H1 (cell line): Measurements from ENCODE around the gene NFKBIZ. TPM values are rescaled to one million over a fixed set of nuclear protein-coding genes. Genes with fewer than 3 reads are reported as not detected.
"Not testable (repeated sequence)": the region's sequence is repeated elsewhere in the genome, so short reads cannot be mapped to it uniquely, and the experiment has no call there.

Experiments
- CTCF ChIA-PET: fragments of 300-600 bp; sonication (Branson Sonifier 250); formaldehyde crosslinking; loops from one replicate; lab custom pipeline; 2021; ENCODE audit not compliant: partially characterized antibody; lab: Charles Lee
- POLR2A ChIA-PET: fragments of 300-600 bp; sonication (Branson Sonifier 250); formaldehyde crosslinking; loops from one replicate; lab custom pipeline; 2021; ENCODE audit warnings: inconsistent platforms; ENCODE audit not compliant: partially characterized antibody; lab: Charles Lee
- DNase-seq, 2 experiments: peaks; one replicate each; pipeline versions ENCODE4 v3.0.0 to v3.0.0-alpha.2; 2010 to 2022; ENCODE audit warnings: low spot score in 2 of 2, low read depth in 1 of 2, mixed read lengths in 1 of 2
- FAIRE-seq: peaks from 2 replicates; lab custom pipeline; 2011; peaks lifted over from hg19 to GRCh38; lab: Jason Lieb, UNC
- H2AFZ ChIP-seq: 2 replicates; pipeline ENCODE4 v1.8.1; 2012; ENCODE audit warnings: low read length, inconsistent platforms
- H2AK5ac ChIP-seq: 2 replicates; pipeline ENCODE4 v1.6.1; 2013; ENCODE audit warnings: low read depth, low read length
- H2BK120ac ChIP-seq: replicated peaks from 2 replicates; pipeline ENCODE3; 2013; ENCODE audit warnings: low read depth, low read length, inconsistent platforms
- H2BK12ac ChIP-seq: 2 replicates; pipeline ENCODE4 v1.6.1; 2013; ENCODE audit warnings: low read depth, low read length
- H2BK15ac ChIP-seq: 2 replicates; pipeline ENCODE4 v1.6.1; 2013; ENCODE audit warnings: low read length
- H2BK20ac ChIP-seq: 2 replicates; pipeline ENCODE4 v1.6.1; 2013; ENCODE audit warnings: low read length
- H2BK5ac ChIP-seq: 2 replicates; pipeline ENCODE4 v1.6.1; 2013; ENCODE audit warnings: low read depth, low read length
- H3K14ac ChIP-seq: 2 replicates; pipeline ENCODE4 v1.6.1; 2013; ENCODE audit warnings: inconsistent platforms; ENCODE audit not compliant: insufficient read length
- H3K18ac ChIP-seq: 2 replicates; pipeline ENCODE4 v1.6.1; 2013; ENCODE audit warnings: low read length; ENCODE audit errors: extremely low read depth
- H3K23ac ChIP-seq: 2 replicates; pipeline ENCODE4 v1.6.1; 2013; ENCODE audit warnings: inconsistent platforms; ENCODE audit not compliant: insufficient read length
- H3K23me2 ChIP-seq: 2 replicates; pipeline ENCODE4 v1.6.1; 2013; ENCODE audit warnings: low read depth, low read length
- H3K27ac ChIP-seq: 2 replicates; pipeline ENCODE4 v1.6.1; 2011; ENCODE audit warnings: low read depth, low read length, inconsistent platforms
- H3K27me3 ChIP-seq, 4 experiments: replicated peaks in 1 of 4; 1 replicate in 1 of 4; 2 replicates in 3 of 4; pipeline versions ENCODE4 v1.6.1 to v1.8.1; 2011 to 2013; ENCODE audit warnings: low read length in 3 of 4, mild to moderate bottlenecking in 3 of 4, inconsistent platforms in 2 of 4, mixed read lengths in 2 of 4, moderate library complexity in 1 of 4; ENCODE audit not compliant: control insufficient read depth in 3 of 4, insufficient read depth in 3 of 4; ENCODE audit errors: extremely low read depth in 1 of 4
- H3K36me3 ChIP-seq, 4 experiments: 2 replicates each; pipeline versions ENCODE4 v1.6.1 to v1.8.1; 2011 to 2013; ENCODE audit warnings: mild to moderate bottlenecking in 4 of 4, low read length in 3 of 4, moderate library complexity in 2 of 4, control low read depth in 1 of 4, inconsistent platforms in 1 of 4; ENCODE audit not compliant: insufficient read depth in 4 of 4, control insufficient read depth in 2 of 4
- H3K4ac ChIP-seq: replicated peaks from 2 replicates; pipeline ENCODE3; 2013; ENCODE audit warnings: low read length, low read depth, mixed read lengths, inconsistent platforms; ENCODE audit not compliant: insufficient read length
- H3K4me1 ChIP-seq, 4 experiments: replicated peaks in 1 of 4; 1 replicate in 1 of 4; 2 replicates in 3 of 4; pipeline versions ENCODE4 v1.6.1 to v1.8.1; 2011 to 2013; ENCODE audit warnings: low read length in 3 of 4, inconsistent platforms in 2 of 4, mixed read lengths in 1 of 4; ENCODE audit not compliant: insufficient read depth in 4 of 4, control insufficient read depth in 3 of 4
- H3K4me2 ChIP-seq, 2 experiments: 2 replicates each; pipeline versions ENCODE4 v1.6.1 to v1.8.1; 2011 to 2013; ENCODE audit warnings: low read depth in 2 of 2, low read length in 2 of 2, control low read depth in 1 of 2, inconsistent platforms in 1 of 2, mild to moderate bottlenecking in 1 of 2; ENCODE audit not compliant: insufficient read depth in 1 of 2
- H3K4me3 ChIP-seq, 4 experiments: fragments of 200-600, 300-600 bp in 1 of 4; sonication (generic), shearing (Covaris generic), sonication (Bioruptor Twin) in 1 of 4; 2 replicates each; pipeline versions ENCODE4 v1.5.1 to v1.8.1; 2011 to 2016; ENCODE audit warnings: low read length in 4 of 4, low read depth in 3 of 4, control low read depth in 2 of 4, inconsistent platforms in 2 of 4, mild to moderate bottlenecking in 2 of 4, mixed read lengths in 1 of 4, moderate library complexity in 1 of 4; ENCODE audit not compliant: insufficient read depth in 2 of 4; ENCODE audit errors: extremely low read depth in 1 of 4
- H3K56ac ChIP-seq: replicated peaks from 2 replicates; pipeline ENCODE3; 2013; ENCODE audit warnings: low read depth, mild to moderate bottlenecking, mixed read lengths, low read length, inconsistent platforms; ENCODE audit not compliant: insufficient read length
- H3K79me1 ChIP-seq: 2 replicates; pipeline ENCODE4 v1.6.1; 2013; ENCODE audit warnings: low read depth, low read length, control low read depth
- H3K79me2 ChIP-seq, 2 experiments: 2 replicates each; pipeline versions ENCODE4 v1.6.1 to v1.8.1; 2012 to 2013; ENCODE audit warnings: low read length in 2 of 2, mild to moderate bottlenecking in 2 of 2, inconsistent platforms in 1 of 2; ENCODE audit not compliant: insufficient read depth in 2 of 2, control insufficient read depth in 1 of 2
- H3K9ac ChIP-seq, 4 experiments: replicated peaks in 1 of 4; 1 replicate in 1 of 4; 2 replicates in 3 of 4; pipeline versions ENCODE4 v1.6.1 to v1.8.1; 2011 to 2013; ENCODE audit warnings: low read depth in 3 of 4, low read length in 3 of 4, control low read depth in 2 of 4, mild to moderate bottlenecking in 2 of 4, moderate library complexity in 2 of 4, inconsistent platforms in 1 of 4; ENCODE audit errors: extremely low read depth in 1 of 4
- H3K9me3 ChIP-seq, 2 experiments: 2 replicates each; pipeline versions ENCODE4 v1.6.1 to v1.8.1; 2012 to 2013; ENCODE audit warnings: mild to moderate bottlenecking in 2 of 2, moderate library complexity in 2 of 2, control low read depth in 1 of 2, inconsistent platforms in 1 of 2, low read depth in 1 of 2, low read length in 1 of 2, mixed read lengths in 1 of 2; ENCODE audit not compliant: insufficient read depth in 2 of 2
- H4K20me1 ChIP-seq, 2 experiments: replicated peaks in 1 of 2; 2 replicates each; pipeline versions ENCODE3 to v1.8.1; 2011 to 2013; ENCODE audit warnings: inconsistent platforms in 2 of 2, low read length in 2 of 2, mild to moderate bottlenecking in 1 of 2; ENCODE audit not compliant: insufficient read depth in 2 of 2, control insufficient read depth in 1 of 2
- H4K5ac ChIP-seq: 2 replicates; pipeline ENCODE4 v1.6.1; 2013; ENCODE audit warnings: low read length, low read depth, mixed read lengths, inconsistent platforms; ENCODE audit not compliant: insufficient read length
- H4K8ac ChIP-seq: 2 replicates; pipeline ENCODE4 v1.8.0; 2013; ENCODE audit warnings: mild to moderate bottlenecking, moderate library complexity, low read length, inconsistent platforms; ENCODE audit not compliant: insufficient read depth; ENCODE audit errors: extremely low read depth
- H4K91ac ChIP-seq: replicated peaks from 2 replicates; pipeline ENCODE3; 2013; ENCODE audit warnings: low read length, mixed read lengths, inconsistent platforms; ENCODE audit not compliant: insufficient read length
- ASH2L ChIP-seq: fragments of 200-600, 300-600 bp; sonication (generic); IDR thresholded peaks from one replicate; pipeline ENCODE4 v1.7.1; 2017; ENCODE audit warnings: low read length
- CTCF ChIP-seq, 3 experiments: IDR thresholded peaks; 1 replicate in 2 of 3; 2 replicates in 1 of 3; pipeline versions ENCODE4 v1.5.1 to v1.6.1; 2011; ENCODE audit warnings: low read length in 3 of 3, mild to moderate bottlenecking in 3 of 3, inconsistent platforms in 2 of 3, low read depth in 1 of 3, moderate library complexity in 1 of 3; ENCODE audit not compliant: insufficient read depth in 1 of 3; ENCODE audit errors: control extremely low read depth in 1 of 3
- KDM4A ChIP-seq: IDR thresholded peaks from one replicate; pipeline ENCODE4 v1.7.1; 2012; ENCODE audit warnings: low read depth, mild to moderate bottlenecking, moderate library complexity, low read length, inconsistent platforms; ENCODE audit not compliant: severe bottlenecking
- RAD21 ChIP-seq, 2 experiments: IDR thresholded peaks in 1 of 2; conservative IDR thresholded peaks in 1 of 2; 2 replicates each; pipeline ENCODE4 v1.6.1; 2011; ENCODE audit warnings: low read depth in 2 of 2, low read length in 2 of 2, improper control_type of control experiment in 1 of 2, inconsistent platforms in 1 of 2, mild to moderate bottlenecking in 1 of 2, moderate library complexity in 1 of 2
- SAP30 ChIP-seq: fragments of 300-600 bp; sonication (generic); IDR thresholded peaks from 2 replicates; pipeline ENCODE4 v1.7.1; 2012; ENCODE audit warnings: low read length, moderate library complexity, mild to moderate bottlenecking, inconsistent platforms; ENCODE audit not compliant: insufficient read depth, insufficient replicate concordance
- TAF1 ChIP-seq: IDR thresholded peaks from 2 replicates; pipeline ENCODE4 v1.6.1; 2011; ENCODE audit warnings: mild to moderate bottlenecking, low read depth, low read length
- WGBS, 2 experiments: shearing (Covaris generic) in 1 of 2; methylation state at CpG; one replicate each; pipeline versions ENCODE4 v1.1.6 to v1.1.7; 2013 to 2015; ENCODE audit warnings: low lambda C conversion rate in 2 of 2, mixed read lengths in 2 of 2, inconsistent platforms in 1 of 2, low coverage in 1 of 2, missing lambda C conversion rate in 1 of 2; ENCODE audit not compliant: insufficient replicate concordance in 2 of 2, insufficient coverage in 1 of 2, insufficient read length in 1 of 2; ENCODE audit errors: extremely low coverage in 1 of 2, missing lambda C conversion rate in 1 of 2; 5-methylcytosine and 5-hydroxymethylcytosine counted together
- polyA plus RNA-seq, 7 experiments: library from polyadenylated mRNA; depleted of rRNA in 3 of 7; stranded (reverse) in 5 of 7; unstranded in 2 of 7; fragments of >200 nt in 5 of 7; fragments of 200-250 nt in 2 of 7; gene quantifications; 1 replicate in 5 of 7; 2 replicates in 1 of 7; 4 replicates in 1 of 7; pipeline versions ENCODE4 v1.2.1 to v1.2.3, GENCODE V29; 2011 to 2013; ENCODE audit warnings: missing spikeins in 2 of 7, mixed read lengths in 2 of 7
- total RNA-seq: library from RNA; stranded (reverse); fragmentation: NEBNext Ultra II Directional; extraction: Animal tissue kit (Norgen Biotek cat#: 25700); gene quantifications from 2 replicates; pipeline ENCODE4 v1.2.1, GENCODE V29; 2021

NFKBIZ gene
- total and polyA plus RNA-seq, 2 of the 8 experiments (the other 6 are each of a cell fraction or from before 2014, with no cell fraction given): 7.2 to 24.5 TPM

- TF ChIP-seq KDM4A (no peak), CTCF (IDR thresholded peaks at IDR 0.05; ENCODE audit: control extremely low read depth in 1 of 3, insufficient read depth in 1 of 3, low read depth in 1 of 3, low read length in 3 of 3) (no peak), RAD21 (IDR thresholded peaks at IDR 0.05 in 1 of 2, conservative IDR thresholded peaks at IDR 0.05 in 1 of 2; ENCODE audit: low read depth in 2 of 2, low read length in 2 of 2) (no peak), ASH2L (no peak), TAF1 (no peak), SAP30 (no peak)
Observed at GRCh38 chr3:101884776-101885175, 35.5 kb downstream of the NFKBIZ start (continued).

GRCh38 chr3:101885584-101885983, 36.3 kb downstream of the NFKBIZ start:
- H3K36me3 ChIP-seq, H3K4me3 ChIP-seq, H2BK5ac ChIP-seq, H3K4ac ChIP-seq, H2BK120ac ChIP-seq, H3K4me1 ChIP-seq, H3K79me1 ChIP-seq, H4K20me1 ChIP-seq, H3K27me3 ChIP-seq, H2BK15ac ChIP-seq, H4K8ac ChIP-seq, H3K14ac ChIP-seq, H2BK12ac ChIP-seq, H2AK5ac ChIP-seq, H3K18ac ChIP-seq, H3K27ac ChIP-seq, FAIRE-seq, H3K9me3 ChIP-seq, H4K91ac ChIP-seq, H3K9ac ChIP-seq, H4K5ac ChIP-seq, CTCF ChIA-PET, H3K4me2 ChIP-seq, POLR2A ChIA-PET, H3K79me2 ChIP-seq, H2BK20ac ChIP-seq, H2AFZ ChIP-seq, DNase-seq, H3K23me2 ChIP-seq, H3K23ac ChIP-seq, H3K56ac ChIP-seq: not testable (repeated sequence)
- 88% methylated on average over 3 of the region's 3 CpGs; no CpG with 5 or more reads in 1 of the 2 experiments for WGBS, 2 experiments
